ENCODE results near the gene TCF7L1. TPM values are rescaled to one million over a fixed set of nuclear protein-coding genes. Genes with fewer than 3 reads are reported as not detected.
A peak's percentile ranks its signal among the peaks of the same experiment; 100 is the strongest.

Gene TCF7L1
- total and polyA plus RNA-seq, 9 of the 15 experiments (the other 6 are each of a cell fraction or from before 2014, with no cell fraction given), result 0.03 to 0.11 (median 0.07) TPM; not detected in 5

GRCh38 chr2:85354286-85355072 is 221.3 kb downstream of the TCF7L1 start, which contains the start of the genes ELMOD3 and RETSAT:
Gene ELMOD3, plus strand, starts transcription at chr2:85354769. Its CDS starts 2,430 bp downstream, at chr2:85357199.
Gene RETSAT, minus strand, starts transcription at chr2:85354528. Its CDS starts 21 bp downstream, at chr2:85354507.
- Histone ChIP-seq H3K4me2 (ENCODE audit: insufficient read depth, low read length) (peak within 1 kb of the TSS; percentile 100), H3K27ac (ENCODE audit: extremely low read depth, low read depth, low read length) (peak within 1 kb of the TSS; percentile 84), H3K4me3 (peak within 1 kb of the TSS; percentile 83), H3K4me1 (replicated peaks in 1 of 2; ENCODE audit: control insufficient read depth in 2 of 2, insufficient read depth in 2 of 2, low read length in 2 of 2) (peaks cover 9 to 15% of the 10 kb centered on the region in 2 experiments), H3K27me3 (ENCODE audit: control insufficient read depth in 2 of 2, insufficient read depth in 2 of 2, low read length in 2 of 2) (no peaks in the 10 kb centered on the region), H3K36me3 (ENCODE audit: control insufficient read depth, insufficient read depth, low read length) (peaks cover 53% of the 10 kb centered on the region; the same call in 2 of the 3 replicates), H3K79me2 (ENCODE audit: control insufficient read depth, insufficient read depth, low read length) (peaks cover 32% of the 10 kb centered on the region), H3K9ac (ENCODE audit: insufficient read depth in 1 of 2, low read depth in 2 of 2, low read length in 2 of 2) (peak within 1 kb of the TSS; percentile 91 to 94), H3K9me1 (ENCODE audit: control insufficient read depth, insufficient read depth, low read length) (no peaks in the 10 kb centered on the region), H4K20me1 (replicated peaks; ENCODE audit: control insufficient read depth, insufficient read depth, low read length) (no peaks in the 10 kb centered on the region), H2AFZ (ENCODE audit: low read depth, low read length) (peak within 1 kb of the TSS; percentile 97), H3K9me3 (replicated peaks; ENCODE audit: control insufficient read depth, insufficient read depth, low read depth, low read length) (no peaks in the 10 kb centered on the region)
- ChIA-PET CTCF (ENCODE audit: low intra/inter-chr PET ratio) (no interaction called here), POLR2A (interaction anchor here (0.6 to 2.5 kb wide), 18 partner anchors 9 to 369 kb away, joined by 3 to 15 read pairs (median 6); partner anchors contain the start of genes MAT2A, RNF181 and TGOLN2)
- intact Hi-C loops (cut with micrococcal nuclease), result loop anchor here (1.0 kb wide), 1 partner anchor 25 kb away; no protein-coding TSS in a partner anchor
- FAIRE-seq (peak; percentile 99), ATAC-seq (peak; percentile 98), DNase-seq (ENCODE audit: extremely low read depth in 1 of 4, low spot score in 3 of 4) (peak; percentile 96 to 99 (median 96))
- no TSS peak for BruUV-seq (replicated peaks)
- WGBS (ENCODE audit: insufficient coverage, low coverage, missing lambda C conversion rate), result under 1% methylated on average over 42 of the region's 42 CpGs
- in situ Hi-C loops (cut with MboI), result no loop called here
- TF ChIP-seq ZBTB49 (CRISPR knock-in tag; IDR thresholded peaks at IDR 0.05; ENCODE audit: borderline replicate concordance), result no peak
- no peak for TF ChIP-seq CBFA2T2 (conservative IDR thresholded peaks at IDR 0.05)
- TF ChIP-seq POLR2G (IDR thresholded peaks at IDR 0.05; ENCODE audit: low read depth, low read length), result peak; percentile 99
- no peak for TF ChIP-seq RERE (CRISPR knock-in tag; IDR thresholded peaks at IDR 0.05; ENCODE audit: borderline replicate concordance)
- no peak for TF ChIP-seq SMAD3 (CRISPR knock-in tag; conservative IDR thresholded peaks at IDR 0.05)
- peak; percentile 91 to 99; a peak in 3 of 4 replicates for TF ChIP-seq UBTF (IDR thresholded peaks at IDR 0.05; ENCODE audit: borderline replicate concordance in 1 of 2, low read depth in 2 of 2, low read length in 2 of 2)
- TF ChIP-seq LARP7 (IDR thresholded peaks at IDR 0.05), result no peak
- TF ChIP-seq ZSCAN29 (IDR thresholded peaks at IDR 0.05), result no peak
- TF ChIP-seq PHB2 (IDR thresholded peaks at IDR 0.05; ENCODE audit: low read depth), result no peak
- no peak for TF ChIP-seq SLC30A9 (CRISPR knock-in tag; IDR thresholded peaks at IDR 0.05)
- peak; percentile 60; the same call in 1 of the 2 replicates for TF ChIP-seq CTBP1 (IDR thresholded peaks at IDR 0.05; ENCODE audit: borderline replicate concordance)

All from K562 (cell line).